Kidney (tissue), 14 donors: ENCODE results near the gene B3GAT1. TPM values are rescaled to one million over a fixed set of nuclear protein-coding genes. Genes with fewer than 3 reads are reported as not detected.
"Not testable (repeated sequence)": the region's sequence is repeated elsewhere in the genome, so short reads cannot be mapped to it uniquely, and the experiment has no call there.

Source experiments
- DNase-seq, 5 donors: peaks; one replicate each; pipeline ENCODE4 v3.0.0-alpha.2; 2013 to 2020
- FAIRE-seq: peaks from 2 replicates; lab custom pipeline; 2012; peaks lifted over from hg19 to GRCh38; lab: Jason Lieb, UNC
- H3K27ac ChIP-seq, 2 donors: one replicate each; pipeline ENCODE4 v1.7.0; 2013; ENCODE audit warnings: low read depth in 2 of 2, low read length in 2 of 2, inconsistent platforms in 1 of 2
- H3K27me3 ChIP-seq: one replicate; pipeline ENCODE4 v1.7.1; 2013; ENCODE audit warnings: low read length, inconsistent platforms; ENCODE audit not compliant: control insufficient read depth, insufficient read depth
- H3K36me3 ChIP-seq, 3 donors: one replicate each; pipeline versions ENCODE4 v1.7.0 to v1.7.1; 2013; ENCODE audit warnings: low read length in 3 of 3, control low read depth in 1 of 3, inconsistent platforms in 1 of 3; ENCODE audit not compliant: insufficient read depth in 3 of 3, control insufficient read depth in 2 of 3
- H3K4me1 ChIP-seq, 3 donors: one replicate each; pipeline versions ENCODE4 v1.7.0 to v1.7.1; 2013; ENCODE audit warnings: low read length in 3 of 3, inconsistent platforms in 1 of 3, low read depth in 1 of 3; ENCODE audit not compliant: control insufficient read depth in 2 of 3, insufficient read depth in 2 of 3
- H3K4me3 ChIP-seq, 3 donors: one replicate each; pipeline versions ENCODE4 v1.7.0 to v1.8.1; 2013; ENCODE audit warnings: low read length in 3 of 3, control low read depth in 1 of 3, inconsistent platforms in 1 of 3
- H3K9ac ChIP-seq, 3 donors: one replicate each; pipeline versions ENCODE4 v1.7.0 to v1.7.1; 2013; ENCODE audit warnings: low read length in 3 of 3, control low read depth in 1 of 3, inconsistent platforms in 1 of 3
- H3K9me3 ChIP-seq, 3 donors: one replicate each; pipeline versions ENCODE4 v1.7.0 to v1.7.1; 2013; ENCODE audit warnings: low read length in 3 of 3, control low read depth in 1 of 3, inconsistent platforms in 1 of 3; ENCODE audit not compliant: control insufficient read depth in 2 of 3, insufficient read depth in 1 of 3
- intact Hi-C: fragments of 100-400 bp; cut with DNase I; formaldehyde crosslinking; loops from one replicate; pipeline ENCODE4 v1.11.1; 2022
- polyA plus RNA-seq: library from polyadenylated mRNA; stranded (reverse); fragments of 350-450 nt; fragmentation: Illumina TruSeq; extraction: RNeasy Lipid Tissue Mini Kit (QIAGEN cat#74804); gene quantifications from one replicate; pipeline ENCODE4 v1.2.3, GENCODE V29; 2014; ENCODE audit warnings: low read depth, low replicate concordance; ENCODE audit not compliant: insufficient read depth
- total RNA-seq: library from RNA; stranded (reverse); fragmentation: NEBNext Ultra II Directional; extraction: Animal tissue kit (Norgen Biotek cat#: 25700); gene quantifications from one replicate; pipeline ENCODE4 v1.2.1, GENCODE V29; 2021
- TF ChIP-seq, protein P1 (sequence below): IDR thresholded peaks from 3 replicates; pipeline ENCODE4 v1.5.1; 2012; ENCODE audit warnings: mild to moderate bottlenecking, moderate library complexity, borderline replicate concordance; ENCODE audit not compliant: insufficient read depth; ENCODE audit errors: extremely low read depth
- donor health status: control.
- donor health status: control.
- donor health status: control.
- donor health status: control.
- donor health status: control.
- donor health status: DM: yes; HTN: yes; CAD: no.
- donor health status: Normal renal cell carcinoma (clear cell type).

The B3GAT1 gene
- total and polyA plus RNA-seq, 2 donors from 2014 or later = 0.82 to 3.7 TPM

DNA sequence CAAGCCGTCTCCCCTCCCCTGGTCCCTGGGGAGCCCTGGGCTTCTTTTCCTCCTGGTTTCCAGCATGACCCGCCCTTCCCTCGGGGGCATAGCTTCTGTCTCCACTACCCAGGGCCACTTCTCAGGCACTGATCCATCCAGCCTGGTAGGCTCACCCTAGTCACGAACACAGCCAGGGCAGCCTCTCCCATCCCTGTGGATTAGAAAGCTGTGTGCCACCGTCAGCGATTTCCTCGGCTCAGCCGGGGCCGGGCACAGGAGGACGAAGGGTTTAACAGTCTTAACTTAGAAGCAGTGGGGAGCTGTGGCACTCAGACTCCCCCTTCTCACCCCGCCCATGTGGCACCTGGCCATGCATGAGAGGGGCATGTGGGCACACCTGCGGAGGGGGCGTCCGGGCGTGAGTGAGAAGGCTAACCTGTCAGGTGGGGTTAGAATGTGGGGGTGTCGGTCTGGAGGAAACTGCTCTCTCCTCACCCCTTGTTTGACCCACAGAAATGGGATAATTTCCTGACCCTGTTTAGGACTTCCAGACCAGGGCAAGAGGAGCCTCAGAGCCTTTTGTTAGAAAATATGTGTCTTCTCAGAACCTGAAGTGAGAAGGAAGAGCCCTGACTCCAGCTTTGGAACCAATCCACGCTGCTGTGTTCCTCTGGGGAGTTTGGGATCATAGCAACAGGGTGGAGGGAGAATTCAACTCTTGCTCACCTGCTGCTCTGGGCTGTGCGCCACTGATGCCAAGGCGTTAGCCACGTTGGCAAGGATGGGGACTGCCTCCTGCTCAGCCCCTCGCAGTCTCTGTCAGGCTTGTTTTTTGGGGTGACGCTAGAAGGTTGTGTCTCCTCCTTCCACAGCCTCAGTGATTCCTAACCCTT, 65.7 kb downstream of the B3GAT1 start:
- DNase-seq (peak in 1 of 5 donors; percentile 21), FAIRE-seq (no peak)
- Histone ChIP-seq H3K9ac (no peak overlapping the region), H3K9me3 (no peaks in the 10 kb centered on the region), H3K27ac (no peak overlapping the region), H3K4me3 (no peak overlapping the region), H3K4me1 (no peaks in the 10 kb centered on the region), H3K36me3 (no peaks in the 10 kb centered on the region), H3K27me3 (no peaks in the 10 kb centered on the region)
- TF ChIP-seq, protein P1, sequence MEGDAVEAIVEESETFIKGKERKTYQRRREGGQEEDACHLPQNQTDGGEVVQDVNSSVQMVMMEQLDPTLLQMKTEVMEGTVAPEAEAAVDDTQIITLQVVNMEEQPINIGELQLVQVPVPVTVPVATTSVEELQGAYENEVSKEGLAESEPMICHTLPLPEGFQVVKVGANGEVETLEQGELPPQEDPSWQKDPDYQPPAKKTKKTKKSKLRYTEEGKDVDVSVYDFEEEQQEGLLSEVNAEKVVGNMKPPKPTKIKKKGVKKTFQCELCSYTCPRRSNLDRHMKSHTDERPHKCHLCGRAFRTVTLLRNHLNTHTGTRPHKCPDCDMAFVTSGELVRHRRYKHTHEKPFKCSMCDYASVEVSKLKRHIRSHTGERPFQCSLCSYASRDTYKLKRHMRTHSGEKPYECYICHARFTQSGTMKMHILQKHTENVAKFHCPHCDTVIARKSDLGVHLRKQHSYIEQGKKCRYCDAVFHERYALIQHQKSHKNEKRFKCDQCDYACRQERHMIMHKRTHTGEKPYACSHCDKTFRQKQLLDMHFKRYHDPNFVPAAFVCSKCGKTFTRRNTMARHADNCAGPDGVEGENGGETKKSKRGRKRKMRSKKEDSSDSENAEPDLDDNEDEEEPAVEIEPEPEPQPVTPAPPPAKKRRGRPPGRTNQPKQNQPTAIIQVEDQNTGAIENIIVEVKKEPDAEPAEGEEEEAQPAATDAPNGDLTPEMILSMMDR = no peak
- intact Hi-C loops = no loop called here

DNA sequence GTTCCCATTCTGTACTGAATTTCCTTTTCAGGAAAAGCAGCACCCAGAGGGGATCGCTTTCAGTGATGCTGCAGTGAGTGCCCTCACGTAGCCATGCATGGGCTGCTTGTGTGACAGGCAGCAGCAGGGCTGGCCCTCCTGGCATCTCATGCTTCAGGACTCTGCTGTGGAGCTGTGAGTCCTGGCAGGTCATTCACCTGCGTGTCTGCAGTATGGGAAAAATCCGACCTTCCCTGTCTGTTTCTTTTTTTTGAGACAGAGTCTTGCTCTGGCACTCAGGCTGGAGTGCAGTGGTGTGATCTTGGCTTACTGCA, 66.8 kb downstream of the B3GAT1 start:
- FAIRE-seq (no peak), DNase-seq (no peak)
- intact Hi-C loops = no loop called here

DNA sequence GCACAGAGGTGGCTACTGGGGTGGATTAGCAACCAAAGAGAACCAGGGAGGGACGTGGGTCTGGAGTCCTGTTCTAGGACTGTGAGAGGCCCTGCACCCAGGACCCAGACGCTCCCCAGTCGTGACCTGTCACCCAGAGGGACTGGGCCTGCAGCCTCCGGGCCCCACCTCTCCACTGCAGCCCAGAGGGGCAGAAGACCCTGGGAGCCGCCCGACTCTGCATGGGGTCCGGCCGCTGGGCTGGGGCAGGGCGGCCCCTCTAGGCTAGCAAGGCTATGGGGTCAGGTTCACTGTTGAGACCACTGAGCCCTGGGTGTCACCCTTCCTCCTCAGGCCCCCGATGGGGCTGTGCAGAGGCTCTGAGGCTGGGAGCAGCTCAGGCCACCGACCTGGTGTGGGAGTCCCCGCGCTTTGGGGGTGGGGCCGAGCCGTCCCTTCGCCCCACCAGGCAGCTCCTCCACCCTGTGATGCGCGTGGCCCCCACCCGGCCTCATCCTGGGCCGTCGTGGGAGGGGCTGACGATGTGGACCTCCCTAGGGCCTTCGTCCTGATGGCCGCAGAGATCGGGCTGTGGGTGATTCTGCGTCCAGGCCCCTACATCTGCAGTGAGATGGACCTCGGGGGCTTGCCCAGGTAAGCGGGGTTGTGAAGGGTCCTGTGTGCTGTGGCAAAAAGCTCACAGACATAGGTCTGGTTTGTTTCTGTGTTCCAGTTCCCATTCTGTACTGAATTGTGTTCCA, 67.4 kb downstream of the B3GAT1 start:
- H3K9me3 ChIP-seq, DNase-seq, H3K27me3 ChIP-seq, H3K4me1 ChIP-seq, H3K4me3 ChIP-seq, H3K9ac ChIP-seq, H3K27ac ChIP-seq, FAIRE-seq, H3K36me3 ChIP-seq, intact Hi-C loops: not testable (repeated sequence)

More for the DNA sequence above, 66.8 kb downstream of the B3GAT1 start:
- no peak overlapping the region for H3K4me3 ChIP-seq
- H3K36me3 ChIP-seq = no peaks in the 10 kb centered on the region
- no peak overlapping the region for H3K9ac ChIP-seq
- TF ChIP-seq, protein P1 = no peak
- no peak overlapping the region for H3K27ac ChIP-seq
- H3K27me3 ChIP-seq = no peaks in the 10 kb centered on the region
- no peaks in the 10 kb centered on the region for H3K4me1 ChIP-seq
- H3K9me3 ChIP-seq = no peaks in the 10 kb centered on the region

DNA sequence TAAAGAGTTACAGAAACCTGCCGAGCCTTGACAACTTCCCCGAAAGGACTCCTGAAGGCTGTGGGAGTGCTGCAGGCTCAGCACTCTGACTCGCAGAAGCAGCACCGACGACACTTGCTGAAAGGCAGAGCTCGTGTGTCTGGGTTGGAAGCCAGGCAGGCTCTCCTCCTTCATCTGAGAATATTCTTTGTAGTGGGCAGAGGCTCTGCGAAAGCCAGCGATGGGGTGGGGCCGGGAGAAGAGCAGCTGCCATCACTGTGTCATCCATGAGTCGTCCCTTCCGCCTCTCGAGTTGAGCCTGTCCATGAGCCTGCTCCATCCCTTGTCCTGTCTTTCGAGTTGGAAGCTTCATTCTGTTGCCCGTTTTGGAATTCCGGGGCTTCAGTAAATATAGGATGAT, 68.4 kb downstream of the B3GAT1 start:
- H3K9ac ChIP-seq = no peak overlapping the region
- H3K9me3 ChIP-seq = no peaks in the 10 kb centered on the region
- no peaks in the 10 kb centered on the region for H3K4me1 ChIP-seq
- TF ChIP-seq, protein P1 = no peak
- intact Hi-C loops = no loop called here
- no peaks in the 10 kb centered on the region for H3K36me3 ChIP-seq
- FAIRE-seq = no peak
- H3K27ac ChIP-seq = no peak overlapping the region
- no peak for DNase-seq
- H3K4me3 ChIP-seq = no peak overlapping the region
- H3K27me3 ChIP-seq = no peaks in the 10 kb centered on the region
